ENCODE data around the gene TSPAN18.
A peak's percentile ranks its signal among the peaks of the same experiment; 100 is the strongest.

The TSPAN18 gene

DNA sequence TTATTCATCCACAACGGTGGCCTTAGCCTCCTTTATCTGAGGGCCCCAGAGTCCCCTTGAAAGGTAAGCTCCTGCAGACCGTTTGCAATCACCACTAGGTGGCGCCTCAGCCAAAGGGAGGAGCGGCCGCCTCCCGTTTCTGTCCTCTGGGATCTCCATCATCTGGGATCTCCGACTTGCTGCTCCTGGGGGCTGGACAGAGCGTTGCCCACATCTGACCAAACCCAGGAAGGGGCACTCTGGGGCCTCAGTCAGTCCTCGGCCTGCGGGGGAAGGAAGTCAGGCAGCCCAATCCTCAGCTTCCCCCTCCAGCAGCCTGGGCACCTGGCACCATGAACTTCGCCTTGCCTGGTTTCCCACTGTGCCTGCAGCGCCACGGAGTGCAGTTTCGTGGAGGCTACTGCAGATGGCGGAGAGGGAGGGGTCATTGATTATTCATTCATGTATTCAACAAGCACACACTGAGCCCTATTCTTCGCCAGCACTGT lies 200.5 kb downstream of the TSPAN18 start:
- no peak for DNase-seq (ENCODE audit: low read depth, low spot score)
- H3K9me3 ChIP-seq (ENCODE audit: low read depth, low read length): no peaks in the 10 kb centered on the region
- H3K4me3 ChIP-seq: no peak overlapping the region
- no peaks in the 10 kb centered on the region for H3K36me3 ChIP-seq (ENCODE audit: insufficient read depth, low read length)
- no peak overlapping the region for H3K27ac ChIP-seq
- no peak overlapping the region for H3K9ac ChIP-seq (ENCODE audit: insufficient read length)
- TF ChIP-seq FOXP2 (optimal IDR thresholded peaks at IDR 0.05; ENCODE audit: control extremely low read depth, extremely low read length, insufficient read depth) (no peak), EZH2 (IDR thresholded peaks at IDR 0.05) (no peak), POLR2AphosphoS5 (IDR thresholded peaks at IDR 0.05; ENCODE audit: borderline replicate concordance, low read depth, low read length) (no peak)

DNA sequence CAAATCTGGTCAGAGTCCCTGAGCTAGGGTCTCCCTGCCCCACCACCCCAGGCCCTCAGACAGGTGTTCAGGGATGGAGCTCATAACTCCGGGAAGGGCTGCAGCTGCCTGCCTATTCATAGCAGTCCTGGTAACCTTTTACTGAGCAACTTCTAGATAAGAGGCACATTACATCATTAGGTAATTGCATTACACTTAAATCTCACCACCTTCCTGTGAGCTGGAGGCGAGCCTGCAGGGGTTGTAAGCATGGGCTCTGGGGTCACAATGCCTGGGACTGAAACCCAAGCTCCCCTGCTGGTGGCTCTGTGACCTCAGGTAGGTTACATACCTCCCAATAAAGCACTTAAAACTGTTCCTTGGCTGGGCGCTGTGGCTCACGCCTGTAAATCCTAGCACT lies 201.4 kb downstream of the TSPAN18 start:
- H3K36me3 ChIP-seq (ENCODE audit: insufficient read depth, low read length): no peaks in the 10 kb centered on the region
- TF ChIP-seq FOXP2 (optimal IDR thresholded peaks at IDR 0.05; ENCODE audit: control extremely low read depth, extremely low read length, insufficient read depth) (no peak), EZH2 (IDR thresholded peaks at IDR 0.05) (no peak), POLR2AphosphoS5 (IDR thresholded peaks at IDR 0.05; ENCODE audit: borderline replicate concordance, low read depth, low read length) (no peak)
- no peak for DNase-seq (ENCODE audit: low read depth, low spot score)

DNA sequence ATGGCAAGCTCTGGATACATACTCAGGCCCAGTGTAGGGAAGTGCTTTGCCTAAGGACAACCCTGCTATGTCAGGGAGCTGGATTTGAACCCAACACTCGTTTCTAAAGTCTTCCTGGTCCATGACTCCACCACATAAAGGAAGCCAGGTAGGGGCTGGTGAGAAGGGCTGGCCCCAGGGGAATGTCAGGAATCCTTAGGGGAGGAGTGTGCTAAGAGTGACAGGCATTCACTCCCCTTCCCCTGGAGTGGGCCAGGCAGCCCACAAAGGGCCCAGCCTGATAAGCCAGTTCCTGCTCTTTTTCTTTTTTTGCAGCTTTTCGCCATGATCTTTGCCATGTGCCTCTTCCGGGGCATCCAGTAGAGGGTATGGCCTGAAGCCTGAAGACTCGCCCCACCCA lies 202.1 kb downstream of the TSPAN18 start:
- Histone ChIP-seq H3K9ac (ENCODE audit: insufficient read length) (no peak overlapping the region), H3K27ac (no peak overlapping the region), H3K4me3 (no peak overlapping the region), H3K9me3 (ENCODE audit: low read depth, low read length) (no peaks in the 10 kb centered on the region), H3K36me3 (ENCODE audit: insufficient read depth, low read length) (no peaks in the 10 kb centered on the region)
- no peak for TF ChIP-seq POLR2AphosphoS5 (IDR thresholded peaks at IDR 0.05; ENCODE audit: borderline replicate concordance, low read depth, low read length)
- no peak for TF ChIP-seq EZH2 (IDR thresholded peaks at IDR 0.05)
- no peak for TF ChIP-seq FOXP2 (optimal IDR thresholded peaks at IDR 0.05; ENCODE audit: control extremely low read depth, extremely low read length, insufficient read depth)
- no peak for DNase-seq (ENCODE audit: low read depth, low spot score)

More for the DNA sequence above, 201.4 kb downstream of the TSPAN18 start:
- Histone ChIP-seq H3K27ac (no peak overlapping the region), H3K9ac (ENCODE audit: insufficient read length) (no peak overlapping the region), H3K4me3 (no peak overlapping the region), H3K9me3 (ENCODE audit: low read depth, low read length) (no peaks in the 10 kb centered on the region)

DNA sequence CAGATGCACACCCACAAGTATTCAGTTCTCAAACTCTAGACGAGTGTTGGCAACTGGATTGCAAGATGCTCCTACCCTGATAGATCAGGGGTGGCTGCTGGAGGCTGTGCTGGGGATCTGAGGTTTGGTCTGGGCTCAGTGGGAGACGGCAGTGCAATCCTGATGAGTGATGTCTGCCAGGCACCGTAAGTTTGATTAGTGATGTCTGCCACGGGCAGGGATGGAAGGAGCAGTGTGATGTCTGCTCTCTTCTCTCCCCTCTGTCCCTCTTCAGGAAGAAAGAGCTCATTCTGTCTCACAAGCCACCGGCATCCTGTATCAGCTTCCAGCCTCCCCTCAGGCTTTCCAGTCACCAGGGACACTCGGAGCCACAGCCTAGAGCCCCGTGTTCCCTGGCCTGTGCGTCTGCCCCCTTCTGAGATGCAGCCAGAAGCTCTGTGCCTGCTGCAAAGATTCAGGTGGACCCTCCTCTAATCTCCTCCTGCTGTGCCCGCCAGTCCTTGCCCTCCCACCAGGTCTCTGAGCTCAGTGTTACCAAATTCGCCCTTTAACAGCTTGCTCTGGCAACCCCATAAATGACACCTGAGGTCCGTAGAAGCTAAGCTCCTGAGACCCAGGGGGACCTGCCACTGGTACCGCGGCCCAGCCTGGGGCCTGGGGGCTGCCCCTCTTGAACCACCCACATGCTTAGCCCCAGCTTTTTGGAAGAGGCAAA lies 204.0 kb downstream of the TSPAN18 start:
- Histone ChIP-seq H3K9me3 (ENCODE audit: low read depth, low read length) (no peaks in the 10 kb centered on the region), H3K27ac (no peak overlapping the region), H3K9ac (ENCODE audit: insufficient read length) (no peak overlapping the region), H3K4me3 (no peak overlapping the region), H3K36me3 (ENCODE audit: insufficient read depth, low read length) (no peaks in the 10 kb centered on the region)
- TF ChIP-seq EZH2 (IDR thresholded peaks at IDR 0.05) (no peak), POLR2AphosphoS5 (IDR thresholded peaks at IDR 0.05; ENCODE audit: borderline replicate concordance, low read depth, low read length) (no peak), FOXP2 (optimal IDR thresholded peaks at IDR 0.05; ENCODE audit: control extremely low read depth, extremely low read length, insufficient read depth) (no peak)
- no peak for DNase-seq (ENCODE audit: low read depth, low spot score)

DNA sequence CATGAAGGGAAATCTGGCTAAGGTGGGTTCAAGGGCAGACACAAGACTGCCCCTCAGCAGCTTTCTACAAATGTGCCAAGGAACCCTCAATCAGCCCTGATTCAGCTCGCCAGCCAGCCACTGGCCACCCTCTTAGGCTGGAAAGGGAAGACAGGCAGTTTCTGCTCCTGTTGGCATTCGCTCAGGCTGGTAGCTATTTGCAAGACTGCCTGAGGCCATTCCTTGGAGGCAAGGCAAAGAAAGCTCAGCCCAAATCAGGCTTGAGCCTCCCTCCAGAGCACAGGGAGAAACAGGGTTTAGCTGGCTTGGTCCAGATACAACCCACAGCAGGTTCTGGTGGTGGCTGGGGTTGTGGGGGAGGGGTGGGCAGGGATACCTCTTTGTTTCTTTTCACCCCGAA lies 204.7 kb downstream of the TSPAN18 start:
- no peak for DNase-seq (ENCODE audit: low read depth, low spot score)
- H3K36me3 ChIP-seq (ENCODE audit: insufficient read depth, low read length): no peaks in the 10 kb centered on the region
- no peak for TF ChIP-seq POLR2AphosphoS5 (IDR thresholded peaks at IDR 0.05; ENCODE audit: borderline replicate concordance, low read depth, low read length)
- TF ChIP-seq EZH2 (IDR thresholded peaks at IDR 0.05): no peak
- no peak for TF ChIP-seq FOXP2 (optimal IDR thresholded peaks at IDR 0.05; ENCODE audit: control extremely low read depth, extremely low read length, insufficient read depth)
- H3K4me3 ChIP-seq: no peak overlapping the region
- H3K27ac ChIP-seq: no peak overlapping the region
- H3K9ac ChIP-seq (ENCODE audit: insufficient read length): no peak overlapping the region
- H3K9me3 ChIP-seq (ENCODE audit: low read depth, low read length): no peaks in the 10 kb centered on the region

DNA sequence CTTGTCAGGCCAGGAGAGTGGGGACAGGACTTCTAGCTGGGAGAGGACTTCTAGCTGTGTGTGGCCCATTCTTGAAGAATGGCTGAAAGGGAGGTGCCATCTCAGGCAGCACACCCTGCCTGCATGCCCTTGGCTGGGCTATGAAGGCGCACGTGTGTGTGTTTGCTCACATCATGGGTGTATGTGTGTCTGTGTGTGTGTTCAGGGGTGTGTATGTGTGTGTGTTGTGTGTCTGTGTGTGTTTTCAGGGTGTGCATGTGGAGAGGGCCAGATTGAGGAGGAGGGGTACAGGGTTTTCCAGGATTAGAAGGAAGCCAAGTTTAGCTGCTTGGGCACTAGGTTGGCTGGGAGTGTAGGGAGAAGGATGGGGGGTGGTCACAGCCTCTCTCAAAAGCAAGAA lies 207.3 kb downstream of the TSPAN18 start:
- Histone ChIP-seq H3K9me3 (ENCODE audit: low read depth, low read length) (no peaks in the 10 kb centered on the region), H3K9ac (ENCODE audit: insufficient read length) (no peak overlapping the region), H3K27ac (no peak overlapping the region), H3K4me3 (no peak overlapping the region), H3K36me3 (ENCODE audit: insufficient read depth, low read length) (no peaks in the 10 kb centered on the region)
- DNase-seq (ENCODE audit: low read depth, low spot score): no peak
- TF ChIP-seq EZH2 (IDR thresholded peaks at IDR 0.05) (no peak), FOXP2 (optimal IDR thresholded peaks at IDR 0.05; ENCODE audit: control extremely low read depth, extremely low read length, insufficient read depth) (no peak), POLR2AphosphoS5 (IDR thresholded peaks at IDR 0.05; ENCODE audit: borderline replicate concordance, low read depth, low read length) (no peak)

DNA sequence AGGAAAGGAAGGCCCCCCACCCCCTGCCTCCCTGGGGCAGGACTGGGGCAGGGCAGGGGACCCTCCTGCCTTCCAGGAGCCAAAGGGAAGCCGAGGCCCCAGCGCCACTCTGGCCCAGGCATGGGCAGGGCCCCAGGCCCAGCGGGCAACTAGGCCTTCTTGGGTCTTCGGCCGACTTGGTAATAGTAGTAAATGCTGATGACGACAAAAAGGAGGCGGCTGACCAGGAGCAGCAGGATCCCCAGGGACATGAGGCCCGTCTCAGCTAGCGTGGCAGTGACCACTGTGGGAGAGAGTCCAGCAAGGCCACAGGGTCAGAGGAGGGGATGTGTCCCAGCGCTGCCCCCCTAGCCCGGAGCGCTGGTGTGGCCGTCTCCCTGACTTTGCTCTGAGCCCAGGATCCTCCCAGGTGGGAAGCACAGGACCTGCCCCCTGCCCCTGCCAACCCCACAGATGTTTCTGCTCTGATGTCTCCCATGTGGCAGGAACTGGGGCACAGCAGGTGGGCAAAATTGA lies 208.0 kb downstream of the TSPAN18 start:
- DNase-seq (ENCODE audit: low read depth, low spot score): no peak
- TF ChIP-seq FOXP2 (optimal IDR thresholded peaks at IDR 0.05; ENCODE audit: control extremely low read depth, extremely low read length, insufficient read depth): no peak
- TF ChIP-seq POLR2AphosphoS5 (IDR thresholded peaks at IDR 0.05; ENCODE audit: borderline replicate concordance, low read depth, low read length): no peak
- no peak for TF ChIP-seq EZH2 (IDR thresholded peaks at IDR 0.05)
- H3K27ac ChIP-seq: no peak overlapping the region
- no peaks in the 10 kb centered on the region for H3K36me3 ChIP-seq (ENCODE audit: insufficient read depth, low read length)
- no peaks in the 10 kb centered on the region for H3K9me3 ChIP-seq (ENCODE audit: low read depth, low read length)
- no peak overlapping the region for H3K4me3 ChIP-seq
- no peak overlapping the region for H3K9ac ChIP-seq (ENCODE audit: insufficient read length)

DNA sequence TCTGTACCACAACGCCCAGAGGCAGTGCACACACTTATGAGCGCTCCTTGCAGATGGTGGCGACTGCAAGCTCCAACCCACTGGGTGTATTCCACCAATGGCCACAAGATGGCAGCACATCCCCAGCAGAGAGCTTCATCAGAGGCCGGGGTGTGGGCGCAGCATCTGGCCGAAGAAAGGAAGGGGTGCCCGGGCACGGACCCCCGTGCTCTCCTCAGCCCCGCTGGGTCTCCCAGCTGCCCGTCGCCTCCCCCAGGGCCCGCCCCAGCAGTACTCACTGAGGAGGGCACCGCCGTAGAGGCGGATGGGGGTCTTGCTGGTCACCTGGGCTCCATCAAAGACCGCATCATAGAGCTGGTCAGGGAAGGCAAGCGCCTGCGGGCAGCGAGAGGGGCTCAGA lies 209.8 kb downstream of the TSPAN18 start:
- H3K27ac ChIP-seq: no peak overlapping the region
- H3K9ac ChIP-seq (ENCODE audit: insufficient read length): no peak overlapping the region
- no peaks in the 10 kb centered on the region for H3K36me3 ChIP-seq (ENCODE audit: insufficient read depth, low read length)
- DNase-seq (ENCODE audit: low read depth, low spot score): peak; percentile 45
- H3K9me3 ChIP-seq (ENCODE audit: low read depth, low read length): no peaks in the 10 kb centered on the region
- no peak overlapping the region for H3K4me3 ChIP-seq
- TF ChIP-seq FOXP2 (optimal IDR thresholded peaks at IDR 0.05; ENCODE audit: control extremely low read depth, extremely low read length, insufficient read depth) (no peak), POLR2AphosphoS5 (IDR thresholded peaks at IDR 0.05; ENCODE audit: borderline replicate concordance, low read depth, low read length) (no peak), EZH2 (IDR thresholded peaks at IDR 0.05) (no peak)

All from SK-N-MC (cell line).